Lung (tissue), 12 donors: ENCODE results near the gene ERCC2. TPM values are rescaled to one million over a fixed set of nuclear protein-coding genes. Genes with fewer than 3 reads are reported as not detected.
"Not testable (repeated sequence)": the region's sequence is repeated elsewhere in the genome, so short reads cannot be mapped to it uniquely, and the experiment has no call there.

Experiments used
- ATAC-seq: fragments of 200-7000 bp; cut with Tn5 transposase; one replicate; pipeline ENCODE4 v1.9.1; 2020; ENCODE audit warnings: moderate number of reproducible peaks; ENCODE audit not compliant: insufficient read depth, low FRiP score
- DNase-seq, 3 donors: peaks; one replicate each; pipeline ENCODE4 v3.0.0-alpha.2; 2013 to 2017
- H3K27ac ChIP-seq, 2 donors: one replicate each; pipeline ENCODE4 v1.5.1; 2013; ENCODE audit warnings: mild to moderate bottlenecking in 2 of 2, moderate library complexity in 2 of 2, control low read depth in 1 of 2, inconsistent platforms in 1 of 2, low read depth in 1 of 2, low read length in 1 of 2
- H3K27me3 ChIP-seq, 3 donors: one replicate each; pipeline ENCODE4 v1.5.1; 2013; ENCODE audit warnings: low read length in 2 of 3; ENCODE audit not compliant: control insufficient read depth in 3 of 3, insufficient read depth in 3 of 3
- H3K36me3 ChIP-seq, 4 donors: one replicate each; pipeline ENCODE4 v1.5.1; 2013; ENCODE audit warnings: low read length in 4 of 4, mild to moderate bottlenecking in 1 of 4, moderate library complexity in 1 of 4; ENCODE audit not compliant: control insufficient read depth in 4 of 4, insufficient read depth in 4 of 4
- H3K4me1 ChIP-seq, 5 donors: one replicate each; pipeline ENCODE4 v1.5.1; 2013; ENCODE audit warnings: low read length in 5 of 5, mild to moderate bottlenecking in 2 of 5, moderate library complexity in 1 of 5; ENCODE audit not compliant: control insufficient read depth in 5 of 5, insufficient read depth in 5 of 5
- H3K4me3 ChIP-seq: one replicate; pipeline ENCODE4 v1.5.1; 2013; ENCODE audit warnings: mild to moderate bottlenecking, control low read depth, moderate library complexity
- H3K9ac ChIP-seq, 2 donors: one replicate each; pipeline ENCODE4 v1.5.1; 2013; ENCODE audit warnings: low read length in 2 of 2, control low read depth in 1 of 2; ENCODE audit not compliant: insufficient read depth in 1 of 2
- H3K9me3 ChIP-seq, 4 donors: one replicate each; pipeline ENCODE4 v1.5.1; 2013; ENCODE audit warnings: low read length in 3 of 4, mild to moderate bottlenecking in 1 of 4, moderate library complexity in 1 of 4; ENCODE audit not compliant: control insufficient read depth in 4 of 4, insufficient read depth in 3 of 4
- WGBS, 2 donors: extraction: QIAGEN DNeasy Blood & Tissue Kit; methylation state at CpG; one replicate each; pipeline ENCODE4 v1.1.7; 2013; 5-methylcytosine and 5-hydroxymethylcytosine counted together
- polyA plus RNA-seq, 2 donors: library from polyadenylated mRNA; stranded (reverse); fragments of 200-250 nt; gene quantifications; one replicate each; pipeline ENCODE4 v1.2.1, GENCODE V29; 2013
- total RNA-seq, 2 donors: library from RNA; depleted of rRNA in 1 of 2; stranded (reverse); fragments of >200 nt in 1 of 2; gene quantifications; one replicate each; pipeline ENCODE4 v1.2.1, GENCODE V29; 2014 to 2021
- TF ChIP-seq, protein P1 (sequence below): IDR thresholded peaks from 2 replicates; pipeline ENCODE4 v1.5.1; 2012; ENCODE audit warnings: mild to moderate bottlenecking; ENCODE audit errors: control extremely low read depth, extremely low read depth
- donor health status: control.
- donor health status: control.
- donor health status: Bipolar disorder and iron deficiency.
- donor health status: healthy.
- donor health status: DM: yes; HTN: yes; CAD: no.

Gene ERCC2
- total and polyA plus RNA-seq, 4 donors = 11.9 to 19.9 (median 16.3) TPM

DNA sequence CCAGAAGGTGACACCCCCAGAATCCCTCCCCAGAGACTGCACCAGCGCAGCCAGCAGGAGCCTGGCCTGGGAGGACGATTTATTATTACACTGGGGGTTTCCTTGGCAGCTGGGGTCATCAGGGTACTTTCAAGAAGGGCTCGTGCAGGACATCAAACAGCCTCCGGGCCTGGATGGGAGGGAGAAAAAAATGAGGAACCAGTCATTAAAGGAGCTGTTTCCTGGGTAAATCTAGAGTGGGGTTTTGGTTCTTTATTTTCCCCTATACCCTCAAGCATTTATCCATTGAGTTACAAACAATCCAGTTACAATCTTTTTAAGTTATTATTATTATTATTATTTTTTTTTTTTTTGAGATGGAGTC is 39.2 kb upstream of the ERCC2 start:
- Histone ChIP-seq H3K9me3 (peaks cover 0 to 2% (median 0%) of the 10 kb centered on the region in 4 donors), H3K4me1 (peaks cover under 1 to 23% (median 4%) of the 10 kb centered on the region in 5 donors), H3K9ac (no peak overlapping the region), H3K4me3 (no peak overlapping the region), H3K27me3 (peaks cover 0 to 7% (median 4%) of the 10 kb centered on the region in 3 donors), H3K27ac (no peak overlapping the region), H3K36me3 (peaks cover 0 to 13% (median 4%) of the 10 kb centered on the region in 4 donors)
- DNase-seq = no peak
- TF ChIP-seq, protein P1, sequence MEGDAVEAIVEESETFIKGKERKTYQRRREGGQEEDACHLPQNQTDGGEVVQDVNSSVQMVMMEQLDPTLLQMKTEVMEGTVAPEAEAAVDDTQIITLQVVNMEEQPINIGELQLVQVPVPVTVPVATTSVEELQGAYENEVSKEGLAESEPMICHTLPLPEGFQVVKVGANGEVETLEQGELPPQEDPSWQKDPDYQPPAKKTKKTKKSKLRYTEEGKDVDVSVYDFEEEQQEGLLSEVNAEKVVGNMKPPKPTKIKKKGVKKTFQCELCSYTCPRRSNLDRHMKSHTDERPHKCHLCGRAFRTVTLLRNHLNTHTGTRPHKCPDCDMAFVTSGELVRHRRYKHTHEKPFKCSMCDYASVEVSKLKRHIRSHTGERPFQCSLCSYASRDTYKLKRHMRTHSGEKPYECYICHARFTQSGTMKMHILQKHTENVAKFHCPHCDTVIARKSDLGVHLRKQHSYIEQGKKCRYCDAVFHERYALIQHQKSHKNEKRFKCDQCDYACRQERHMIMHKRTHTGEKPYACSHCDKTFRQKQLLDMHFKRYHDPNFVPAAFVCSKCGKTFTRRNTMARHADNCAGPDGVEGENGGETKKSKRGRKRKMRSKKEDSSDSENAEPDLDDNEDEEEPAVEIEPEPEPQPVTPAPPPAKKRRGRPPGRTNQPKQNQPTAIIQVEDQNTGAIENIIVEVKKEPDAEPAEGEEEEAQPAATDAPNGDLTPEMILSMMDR = no peak
- ATAC-seq = no peak
- 40 to 48% methylated on average over 4 of the region's 4 CpGs for WGBS, 2 donors

DNA sequence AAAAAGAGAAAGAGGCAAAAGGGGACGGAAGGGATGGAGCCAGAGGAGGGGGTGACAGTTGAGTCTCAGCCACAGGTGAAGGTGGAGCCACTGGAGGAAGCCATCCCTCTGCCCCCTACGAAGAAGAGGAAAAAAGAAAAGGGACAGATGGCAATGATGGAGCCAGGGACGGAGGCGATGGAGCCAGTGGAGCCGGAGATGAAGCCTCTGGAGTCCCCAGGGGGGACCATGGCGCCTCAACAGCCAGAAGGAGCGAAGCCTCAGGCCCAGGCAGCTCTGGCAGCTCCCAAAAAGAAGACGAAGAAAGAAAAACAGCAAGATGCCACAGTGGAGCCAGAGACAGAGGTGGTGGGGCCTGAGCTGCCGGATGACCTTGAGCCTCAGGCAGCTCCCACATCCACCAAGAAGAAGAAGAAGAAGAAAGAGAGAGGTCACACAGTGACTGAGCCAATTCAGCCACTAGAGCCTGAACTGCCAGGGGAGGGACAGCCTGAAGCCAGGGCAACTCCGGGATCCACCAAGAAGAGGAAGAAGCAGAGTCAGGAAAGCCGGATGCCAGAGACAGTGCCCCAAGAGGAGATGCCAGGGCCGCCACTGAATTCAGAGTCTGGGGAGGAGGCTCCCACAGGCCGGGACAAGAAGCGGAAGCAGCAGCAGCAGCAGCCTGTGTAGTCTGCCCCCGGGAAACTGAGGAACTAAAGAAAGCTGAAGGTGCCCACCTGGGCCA is 38.6 kb upstream of the ERCC2 start:
- ATAC-seq = no peak
- DNase-seq = no peak
- H3K4me1 ChIP-seq = peaks cover 3 to 28% (median 6%) of the 10 kb centered on the region in 5 donors
- H3K27me3 ChIP-seq = peaks cover 0 to 12% (median 9%) of the 10 kb centered on the region in 3 donors
- H3K4me3 ChIP-seq = no peak overlapping the region
- H3K36me3 ChIP-seq = peaks cover 0 to 8% (median 3%) of the 10 kb centered on the region in 4 donors
- no peak overlapping the region for H3K9ac ChIP-seq
- H3K27ac ChIP-seq = no peak overlapping the region
- WGBS, 2 donors = 86 to 88% methylated on average over 15 of the region's 15 CpGs
- peaks cover 0 to 2% (median 0%) of the 10 kb centered on the region in 4 donors for H3K9me3 ChIP-seq
- TF ChIP-seq, protein P1 = no peak

DNA sequence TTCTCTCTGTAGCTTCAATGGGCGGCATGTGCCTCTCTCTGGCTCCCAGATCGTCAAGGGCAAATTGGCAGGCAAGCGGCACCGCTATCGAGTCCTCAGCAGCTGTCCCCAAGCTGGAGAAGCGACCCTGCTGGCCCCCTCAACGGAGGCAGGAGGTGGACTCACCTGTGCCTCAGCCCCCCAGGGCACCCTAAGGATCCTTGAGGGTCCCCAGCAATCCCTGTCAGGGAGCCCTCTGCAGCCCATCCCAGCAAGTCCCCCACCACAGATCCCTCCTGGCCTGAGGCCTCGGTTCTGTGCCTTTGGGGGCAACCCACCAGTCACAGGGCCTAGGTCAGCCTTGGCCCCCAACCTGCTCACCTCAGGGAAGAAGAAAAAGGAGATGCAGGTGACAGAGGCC is 37.7 kb upstream of the ERCC2 start:
- DNase-seq (no peak), ATAC-seq (no peak)
- WGBS, 2 donors = 93% methylated on average over 8 of the region's 8 CpGs
- TF ChIP-seq, protein P1 = no peak
- H3K27ac ChIP-seq = no peak overlapping the region
- H3K9me3 ChIP-seq = no peaks in the 10 kb centered on the region
- H3K4me3 ChIP-seq = no peak overlapping the region
- peaks cover 3 to 32% (median 10%) of the 10 kb centered on the region in 5 donors for H3K4me1 ChIP-seq
- H3K9ac ChIP-seq = no peak overlapping the region
- H3K36me3 ChIP-seq = no peaks in the 10 kb centered on the region
- peaks cover 0 to 21% (median 17%) of the 10 kb centered on the region in 3 donors for H3K27me3 ChIP-seq

DNA sequence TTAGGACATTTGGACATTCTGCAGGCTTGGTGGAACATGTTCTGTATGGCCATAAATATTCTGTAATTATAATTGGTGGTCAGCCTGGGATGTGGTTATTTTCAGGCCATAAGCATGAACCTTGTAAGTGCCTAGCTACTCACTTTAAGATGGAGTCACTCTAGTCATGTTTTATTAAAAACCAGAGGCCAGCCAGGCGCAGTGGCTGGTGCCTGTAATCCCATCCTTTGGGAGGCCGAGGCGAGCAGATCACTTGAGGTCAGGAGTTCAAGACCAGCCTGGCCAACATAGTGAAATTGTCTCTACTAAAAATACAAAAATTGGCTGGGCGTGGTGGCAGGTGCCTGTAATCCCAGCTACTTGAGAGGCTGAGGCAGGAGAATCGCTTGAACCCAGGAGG is 37.2 kb upstream of the ERCC2 start:
- H3K9ac ChIP-seq, H3K9me3 ChIP-seq, H3K36me3 ChIP-seq, DNase-seq, H3K4me3 ChIP-seq, H3K27ac ChIP-seq, ATAC-seq: not testable (repeated sequence)
- WGBS, 2 donors = 86 to 91% methylated on average over 5 of the region's 5 CpGs
- H3K27me3 ChIP-seq = peaks cover 0 to 26% (median 23%) of the 10 kb centered on the region in 3 donors
- peaks cover 3 to 32% (median 13%) of the 10 kb centered on the region in 5 donors for H3K4me1 ChIP-seq
